HG03457 (cell line): ENCODE results near the gene PPP1R3F.
"Not testable (repeated sequence)": the region's sequence is repeated elsewhere in the genome, so short reads cannot be mapped to it uniquely, and the experiment has no call there.

Experiments used
- ATAC-seq: cut with Tn5 transposase; IDR thresholded peaks from one replicate; pipeline ENCODE4 v1.9.1; 2021; ENCODE audit warnings: moderate number of reproducible peaks; ENCODE audit not compliant: unreplicated experiment

Gene PPP1R3F

DNA sequence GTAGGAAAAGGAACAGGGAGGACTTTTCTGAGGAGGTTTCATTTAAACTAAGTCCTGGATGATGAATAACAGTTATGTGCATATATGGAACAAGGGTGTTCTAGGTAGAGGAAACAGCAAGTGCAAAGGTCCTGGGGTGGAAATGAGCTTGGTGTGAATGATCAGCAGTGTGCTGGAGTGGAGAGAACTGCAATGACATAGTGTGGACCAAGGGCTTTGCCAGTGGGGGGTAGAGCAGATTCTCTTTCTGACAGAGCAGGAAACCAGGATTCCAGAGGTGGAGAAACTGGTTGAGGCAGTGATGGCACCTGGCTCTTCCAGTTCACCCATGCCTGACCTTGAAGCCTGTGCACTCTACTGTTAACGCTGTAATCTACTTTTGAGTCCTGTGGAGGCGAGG lies 1.7 kb downstream of the PPP1R3F start:
- ATAC-seq: no peak

DNA sequence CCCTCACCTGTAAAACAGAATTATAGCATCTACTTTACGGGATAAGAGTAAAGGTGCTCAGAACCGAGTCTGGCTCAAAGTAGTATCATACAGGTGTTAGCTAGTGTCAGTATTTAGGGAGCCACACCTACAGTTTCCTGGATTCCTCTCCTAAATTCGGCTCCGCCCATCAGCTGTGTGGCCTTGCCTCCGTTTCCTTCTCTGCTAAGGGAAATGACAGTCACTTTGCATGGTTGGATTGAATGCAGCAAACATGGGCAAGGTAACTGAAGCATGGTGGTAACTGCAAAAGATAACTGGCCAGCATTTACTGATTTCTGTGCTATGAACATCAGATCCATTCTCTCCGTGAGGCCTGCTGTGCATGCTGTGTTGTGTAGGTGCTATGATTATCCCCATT lies 2.8 kb downstream of the PPP1R3F start:
- no peak for ATAC-seq

DNA sequence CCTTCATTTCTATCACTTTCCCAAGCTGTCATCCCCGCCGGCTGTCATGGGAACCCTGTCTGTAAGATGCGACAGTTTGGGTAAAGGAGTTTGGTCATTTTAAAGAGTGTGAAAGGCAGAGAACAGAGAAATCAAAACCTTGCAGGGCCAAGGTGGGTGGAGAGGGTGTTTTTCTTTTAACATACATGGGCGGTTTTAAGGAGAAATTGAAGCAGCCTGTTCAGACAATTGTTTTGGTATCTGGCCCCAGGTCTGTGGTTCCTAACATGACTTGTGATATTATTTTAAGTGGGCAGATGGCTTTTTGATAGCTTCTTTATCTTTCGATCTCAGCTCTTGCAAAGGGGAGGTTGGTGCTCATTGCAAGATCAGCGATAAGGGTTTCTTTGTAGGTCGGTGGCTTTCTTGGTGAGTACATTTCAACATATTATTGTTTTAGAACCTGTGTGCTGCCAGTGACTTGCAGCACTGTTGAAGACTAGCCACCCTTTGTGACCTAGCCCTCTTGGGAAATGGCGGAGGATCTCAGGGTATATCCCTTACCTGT lies 3.7 kb downstream of the PPP1R3F start:
- ATAC-seq: no peak

DNA sequence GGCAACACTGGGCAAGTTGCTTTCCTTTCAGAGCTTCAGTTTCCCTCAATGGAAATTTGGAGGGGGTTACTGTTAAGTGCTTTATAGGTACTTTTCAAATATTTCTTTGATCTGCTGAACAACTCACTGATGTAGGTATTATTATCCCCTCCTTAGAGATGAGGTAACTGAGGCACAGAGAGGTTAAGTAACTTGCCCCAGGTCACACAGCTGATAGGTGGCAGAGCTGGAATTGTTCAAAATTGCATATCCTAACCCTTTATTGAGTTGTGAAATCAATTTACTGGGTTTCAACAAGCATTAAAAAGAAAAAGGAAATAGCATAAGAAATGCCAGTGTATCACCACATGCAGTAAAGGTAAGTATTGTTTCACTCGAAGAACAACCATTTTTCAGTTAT lies 6.6 kb downstream of the PPP1R3F start:
- ATAC-seq: no peak

DNA sequence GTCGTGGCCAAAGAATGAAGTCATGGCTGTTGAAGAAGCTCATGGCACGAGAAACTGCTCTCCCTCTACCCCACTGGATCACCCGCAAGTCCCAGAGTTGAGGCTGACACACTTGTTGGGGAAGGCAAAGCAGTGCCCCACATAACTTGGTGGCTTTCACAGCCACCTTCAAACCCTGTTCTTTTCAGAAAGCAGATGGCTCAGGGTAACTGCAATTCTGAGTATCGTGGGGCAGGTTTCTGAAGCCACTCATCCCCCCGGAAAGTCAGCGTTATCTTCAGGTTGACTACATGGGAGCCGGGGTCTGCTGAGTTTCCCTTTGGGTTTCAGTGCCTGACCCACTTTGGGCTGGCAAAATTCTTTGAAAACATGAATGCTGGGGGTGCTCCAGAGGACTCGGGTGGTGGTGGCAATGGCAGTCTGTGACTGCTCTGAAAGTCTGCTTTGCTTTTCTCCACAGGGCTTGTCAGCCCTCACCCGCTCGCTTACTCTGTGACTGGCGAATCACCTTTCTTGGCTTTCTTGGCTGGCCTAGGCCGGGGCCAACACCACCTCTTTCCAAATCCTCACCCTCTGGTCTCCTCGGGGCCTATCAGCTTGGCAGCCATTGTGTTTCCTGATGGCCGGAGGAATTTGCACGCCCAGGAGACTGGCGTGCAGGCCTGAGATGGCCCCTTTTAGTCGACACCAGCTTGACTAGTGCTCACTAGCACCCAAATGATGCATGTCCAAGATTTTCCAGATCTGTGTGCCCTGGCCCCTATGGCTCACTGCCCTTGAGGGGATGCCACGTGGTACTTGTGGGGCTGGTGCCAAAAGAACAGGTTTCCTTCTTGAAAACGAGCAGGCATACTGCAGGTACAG lies 7.3 kb downstream of the PPP1R3F start:
- ATAC-seq: no peak

DNA sequence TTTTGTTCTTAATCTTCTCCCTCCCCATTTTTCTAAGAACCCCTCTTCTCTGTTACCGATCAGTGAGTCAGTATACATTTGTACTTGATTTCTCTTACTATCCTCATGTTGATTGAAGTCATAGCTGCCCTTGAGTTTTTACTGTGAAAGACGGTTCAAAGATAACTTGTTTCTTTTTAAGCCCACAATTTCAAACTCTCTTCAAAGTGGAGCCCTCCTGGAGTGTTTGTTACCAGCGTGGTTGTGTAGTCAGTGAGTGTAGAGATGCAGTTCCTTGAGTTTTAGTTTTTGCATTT lies 7.9 kb downstream of the PPP1R3F start:
- ATAC-seq: no peak

DNA sequence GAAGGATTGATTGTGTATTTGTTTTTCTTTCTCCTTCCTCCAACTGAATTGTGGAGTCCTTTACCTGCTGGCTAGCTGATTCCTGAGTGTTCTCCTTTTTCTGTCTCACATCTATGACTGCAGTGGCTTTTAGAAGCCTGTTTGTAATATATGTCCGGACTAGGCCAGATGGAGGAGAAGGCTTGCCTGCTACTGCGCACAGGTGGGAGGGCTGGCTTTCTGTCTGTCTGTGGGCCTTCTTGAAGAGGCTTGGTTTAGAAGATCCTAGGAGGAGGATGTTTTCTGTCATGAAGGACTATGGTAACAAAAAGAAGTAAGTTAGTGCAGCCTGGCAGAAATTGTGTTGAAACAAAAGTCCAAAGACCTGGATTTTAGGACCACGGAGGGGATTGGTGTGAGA lies 8.5 kb downstream of the PPP1R3F start:
- ATAC-seq: no peak

DNA sequence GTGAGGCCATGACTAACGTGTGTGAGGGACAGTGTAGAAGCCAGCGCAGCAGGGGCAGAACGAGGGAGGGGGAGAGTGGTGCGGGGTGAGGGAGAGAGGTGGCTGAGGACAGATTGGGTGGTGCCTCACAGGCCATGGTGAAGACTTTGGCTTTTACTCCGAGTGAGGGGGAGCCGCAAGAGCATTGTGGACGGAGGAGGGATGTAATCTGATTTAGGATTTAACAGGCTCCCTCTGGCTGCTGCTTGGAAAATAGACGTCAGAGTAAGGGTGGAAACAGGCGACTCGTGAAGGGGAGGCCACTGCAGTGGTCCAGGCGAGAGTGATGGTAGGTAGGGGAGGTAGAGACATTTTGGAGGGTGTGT lies 13.0 kb downstream of the PPP1R3F start:
- no peak for ATAC-seq

DNA sequence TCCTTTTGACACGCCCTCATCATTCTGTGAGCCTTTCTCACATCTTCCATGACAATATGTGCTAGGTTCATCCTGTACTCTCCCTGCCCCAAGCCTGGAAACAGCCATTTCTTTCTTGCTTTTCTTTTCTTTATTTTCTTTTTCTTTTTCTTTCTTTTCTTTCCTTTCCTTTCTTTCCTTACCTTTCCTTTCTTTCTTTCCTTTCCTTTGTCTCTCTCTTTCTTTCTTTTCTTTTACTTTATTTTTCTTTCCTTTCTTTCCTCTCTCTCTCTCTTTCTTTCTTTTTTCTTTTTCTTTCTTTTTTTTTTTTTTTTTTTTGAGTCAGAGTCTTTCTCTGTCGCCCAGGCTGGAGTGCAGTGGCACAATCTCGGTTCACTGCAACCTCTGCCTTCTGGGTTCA lies 14.6 kb downstream of the PPP1R3F start:
- ATAC-seq: no peak

DNA sequence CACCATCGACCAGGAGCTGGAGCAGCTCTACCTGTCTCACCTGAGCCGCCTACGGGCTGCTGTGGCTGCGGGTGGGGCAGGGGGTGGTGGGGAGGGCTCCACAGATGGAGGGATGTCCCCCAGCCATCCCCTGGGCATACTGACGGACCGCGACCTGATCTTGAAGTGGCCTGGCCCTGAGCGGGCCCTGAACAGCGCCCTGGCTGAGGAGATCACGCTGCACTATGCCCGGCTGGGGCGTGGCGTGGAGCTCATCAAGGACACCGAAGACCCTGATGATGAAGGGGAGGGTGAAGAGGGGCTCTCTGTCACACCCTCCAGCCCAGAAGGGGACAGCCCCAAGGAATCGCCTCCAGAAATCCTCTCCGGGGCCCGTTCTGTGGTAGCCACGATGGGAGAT lies 16.5 kb downstream of the PPP1R3F start:
- no peak for ATAC-seq

DNA sequence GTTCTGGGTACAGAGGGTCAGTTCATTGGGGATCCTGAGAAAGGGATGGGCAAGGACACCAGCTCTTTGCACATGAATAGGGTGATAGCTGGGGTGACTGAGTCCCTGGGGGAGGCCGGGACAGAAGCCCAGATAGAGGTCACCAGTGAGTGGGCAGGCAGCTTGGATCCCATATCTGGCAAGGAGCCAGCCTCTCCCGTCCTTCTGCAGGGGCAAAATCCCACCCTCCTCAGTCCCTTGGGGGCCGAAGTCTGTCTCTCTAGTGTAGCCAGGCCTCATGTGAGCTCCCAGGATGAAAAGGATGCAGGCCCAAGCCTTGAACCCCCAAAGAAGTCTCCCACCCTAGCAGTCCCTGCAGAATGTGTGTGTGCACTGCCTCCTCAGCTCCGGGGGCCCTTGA lies 17.0 kb downstream of the PPP1R3F start:
- ATAC-seq: no peak

DNA sequence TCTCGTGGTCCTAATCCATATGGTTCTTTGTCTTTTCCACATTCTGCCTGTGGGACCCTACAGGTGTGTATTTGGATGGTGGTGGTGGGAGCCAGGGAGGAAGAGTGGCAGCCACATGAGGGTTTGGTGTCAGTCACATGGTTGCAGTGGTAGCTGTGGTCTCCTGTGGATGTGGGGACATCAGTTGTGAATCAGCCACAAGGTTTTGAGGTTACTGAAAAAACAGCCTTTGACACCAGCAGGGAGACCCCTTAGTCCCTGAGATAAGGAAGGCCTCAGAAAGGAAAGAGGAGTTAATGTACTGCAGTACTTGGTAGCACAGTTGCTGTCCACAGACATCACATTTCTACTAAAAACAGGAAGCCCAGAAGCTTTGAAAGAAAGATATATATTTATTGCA lies 18.1 kb downstream of the PPP1R3F start:
- ATAC-seq: no peak

DNA sequence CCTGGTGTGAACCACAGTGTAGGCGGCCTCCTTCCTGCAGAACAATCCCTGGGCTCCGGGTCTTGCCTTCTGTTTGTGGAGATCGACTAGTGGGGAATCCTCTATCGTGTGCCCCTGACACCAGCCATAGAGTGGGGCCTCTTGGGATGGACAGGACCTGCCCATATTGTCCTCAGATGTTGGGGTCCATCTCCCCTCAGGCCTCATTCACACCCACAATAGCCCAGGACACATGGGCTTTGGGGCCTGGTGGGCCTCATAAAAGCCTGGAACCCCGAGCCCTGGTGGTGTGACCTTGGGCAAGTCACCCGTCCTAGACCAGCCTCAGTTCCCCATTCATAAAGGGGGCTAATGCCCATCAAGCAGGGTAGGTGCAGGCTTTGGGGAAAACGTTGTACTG lies 20.6 kb downstream of the PPP1R3F start:
- no peak for ATAC-seq

DNA sequence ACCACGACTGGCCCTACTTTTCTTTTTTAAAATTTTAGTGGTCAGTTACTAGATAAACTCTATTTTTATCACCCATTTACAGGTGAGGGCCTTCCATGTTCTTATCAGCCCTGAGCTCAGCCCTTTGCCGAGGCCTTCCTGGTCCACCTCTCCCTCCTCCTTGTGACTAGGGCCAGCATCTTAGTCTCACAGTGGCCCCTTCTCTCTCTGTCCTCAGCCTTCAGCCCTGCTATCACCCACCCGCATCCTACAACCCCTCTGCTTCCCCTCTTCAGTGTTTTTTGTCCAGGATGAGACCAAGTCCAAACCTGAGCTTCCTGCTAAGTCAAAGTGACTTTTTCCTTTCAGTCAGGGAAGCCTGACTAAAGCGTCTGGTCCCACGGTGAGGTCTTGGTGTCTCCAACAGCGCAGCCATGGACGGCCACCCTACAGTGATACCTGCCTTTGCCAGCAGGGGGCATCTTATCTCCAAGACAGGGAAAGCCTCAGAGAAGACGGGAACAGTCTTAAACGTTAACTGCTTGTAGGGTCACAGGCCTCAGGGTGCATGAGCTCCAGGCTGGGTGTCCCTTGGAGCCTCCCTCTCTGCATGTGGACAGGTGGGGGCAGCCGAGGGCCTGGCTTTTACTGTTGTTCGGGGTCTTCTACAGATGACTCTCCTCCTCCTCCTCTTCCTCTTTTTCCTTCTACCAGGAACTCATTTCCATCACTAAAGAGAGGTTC lies 22.2 kb downstream of the PPP1R3F start:
- ATAC-seq: no peak

DNA sequence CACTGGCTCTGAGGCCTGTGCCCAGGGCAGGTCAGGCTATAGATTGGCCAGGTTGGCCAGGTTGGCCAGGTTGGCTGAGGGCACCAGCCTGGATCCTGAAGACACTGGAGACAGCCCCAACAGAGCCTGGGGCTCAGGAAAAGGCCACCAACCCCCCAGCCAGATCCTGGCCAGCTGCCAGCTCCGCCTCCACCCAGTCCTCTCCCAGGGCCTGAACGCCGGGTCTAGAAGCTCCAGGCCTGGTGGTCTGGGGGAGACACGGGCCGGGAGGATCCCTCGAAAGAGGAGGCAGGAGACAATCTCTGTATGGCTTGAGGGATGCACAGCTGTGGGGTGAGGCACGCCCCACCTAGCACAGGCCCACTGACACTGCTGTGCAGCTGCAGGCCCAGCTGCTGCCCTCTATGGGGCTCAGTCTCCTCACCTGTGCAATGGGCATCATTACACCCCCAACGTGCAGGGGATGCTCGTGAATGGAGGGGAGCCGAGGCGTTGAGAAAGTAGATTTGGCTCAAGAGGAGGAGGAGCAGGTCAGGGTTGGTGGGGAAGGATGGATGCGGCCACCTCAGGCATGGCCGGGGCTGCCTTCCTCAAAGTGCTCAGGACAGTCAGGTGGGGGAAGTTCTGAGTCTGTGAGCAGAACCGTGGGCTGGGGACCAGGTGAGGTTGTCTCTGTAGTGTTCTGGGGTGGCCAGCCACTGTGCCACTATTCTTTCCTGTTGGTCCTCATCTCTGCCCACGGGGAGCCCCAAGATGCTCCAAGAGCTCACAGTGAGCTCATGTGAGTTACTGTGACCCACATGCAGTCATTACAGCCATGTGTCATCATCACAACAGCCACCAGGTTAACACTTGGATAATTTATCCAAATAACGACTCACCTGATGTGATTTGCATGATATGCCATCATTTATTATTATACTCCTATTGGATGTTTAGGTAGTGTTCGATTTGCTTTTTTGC lies 23.1 kb downstream of the PPP1R3F start:
- no peak for ATAC-seq

DNA sequence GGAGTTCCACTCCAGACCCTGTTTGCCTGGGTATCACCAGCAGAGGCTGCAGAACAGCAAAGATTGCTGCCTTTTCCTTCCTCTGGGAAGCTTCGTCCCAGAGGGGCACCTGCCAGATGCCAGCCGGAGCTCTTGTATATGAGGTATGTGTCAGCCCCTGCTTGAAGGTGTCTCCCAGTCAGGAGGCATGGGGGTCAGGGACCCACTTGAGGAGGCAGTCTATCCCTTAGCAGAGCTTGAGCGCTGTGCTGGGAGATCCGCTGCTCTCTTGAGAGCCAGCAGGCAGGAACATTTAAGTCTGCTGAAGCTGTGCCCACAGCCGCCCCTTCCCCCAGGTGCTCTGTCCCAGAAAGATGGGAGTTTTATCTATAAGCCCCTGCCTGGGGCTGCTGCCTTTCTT lies 29.7 kb downstream of the PPP1R3F start:
- not testable (repeated sequence) for ATAC-seq

DNA sequence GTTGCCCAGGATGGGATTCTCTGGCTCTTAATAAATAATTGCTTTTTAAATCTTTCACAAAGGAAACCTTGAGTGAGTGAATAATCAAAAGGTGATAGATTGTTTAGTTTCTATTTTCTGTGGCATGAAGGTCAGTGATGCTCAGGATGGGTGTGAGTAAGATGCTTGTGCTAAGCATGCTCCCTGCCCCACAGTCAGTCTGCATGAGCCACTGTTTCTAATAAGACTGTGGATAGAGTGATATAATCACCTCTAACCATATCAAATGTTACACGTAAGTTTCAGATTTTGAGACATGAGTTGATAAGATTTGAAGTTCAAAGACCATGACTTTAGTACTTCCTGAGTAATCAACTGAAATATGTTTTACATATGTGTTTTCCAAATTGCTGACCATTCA lies 31.1 kb downstream of the PPP1R3F start:
- no peak for ATAC-seq

DNA sequence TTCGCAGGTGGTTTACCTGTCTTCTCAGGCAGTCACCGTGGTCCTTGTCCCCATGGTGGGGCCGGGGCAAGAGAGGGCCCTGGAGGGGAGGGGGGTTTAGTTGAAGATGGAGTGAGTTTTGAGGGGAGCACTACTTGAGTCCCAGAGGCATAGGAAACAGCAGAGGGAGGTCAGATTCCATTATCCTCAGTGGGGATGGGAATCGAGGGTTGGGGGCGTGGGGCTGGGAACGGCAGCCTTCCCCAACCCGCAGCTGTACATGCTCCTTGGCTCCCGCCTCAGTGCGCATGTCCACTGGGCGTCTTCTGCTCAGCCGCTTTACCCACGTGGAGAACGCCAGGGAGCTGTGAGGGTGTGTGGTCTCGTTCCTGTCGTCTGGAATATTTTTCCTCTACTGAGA lies 33.8 kb downstream of the PPP1R3F start, which contains the start of gene GAGE10:
Gene GAGE10 (plus strand): TSS at position 301 of the 400 bp plus-strand sequence. CDS start 1,214 bp downstream, outside the sequence.
- ATAC-seq: no peak

DNA sequence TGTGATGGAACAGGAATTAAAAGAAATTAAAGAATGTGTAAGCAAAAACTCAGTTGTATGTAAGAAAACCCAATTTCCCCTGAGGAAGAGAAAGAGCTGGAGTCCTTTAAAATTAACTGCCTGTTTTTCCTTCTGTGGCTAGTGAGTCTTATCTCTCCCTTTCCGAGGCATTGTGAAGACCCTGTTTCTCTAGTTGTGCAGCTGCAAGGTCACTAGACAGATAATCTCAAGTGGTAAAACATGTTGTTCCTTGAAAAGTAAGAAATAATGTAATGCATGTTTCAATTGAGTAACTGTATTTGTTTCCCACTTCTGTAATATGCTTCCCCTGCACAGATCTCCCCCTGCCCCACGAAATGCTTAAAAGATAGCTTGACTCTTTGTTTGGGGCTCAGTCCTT lies 38.2 kb downstream of the PPP1R3F start:
- not testable (repeated sequence) for ATAC-seq

DNA sequence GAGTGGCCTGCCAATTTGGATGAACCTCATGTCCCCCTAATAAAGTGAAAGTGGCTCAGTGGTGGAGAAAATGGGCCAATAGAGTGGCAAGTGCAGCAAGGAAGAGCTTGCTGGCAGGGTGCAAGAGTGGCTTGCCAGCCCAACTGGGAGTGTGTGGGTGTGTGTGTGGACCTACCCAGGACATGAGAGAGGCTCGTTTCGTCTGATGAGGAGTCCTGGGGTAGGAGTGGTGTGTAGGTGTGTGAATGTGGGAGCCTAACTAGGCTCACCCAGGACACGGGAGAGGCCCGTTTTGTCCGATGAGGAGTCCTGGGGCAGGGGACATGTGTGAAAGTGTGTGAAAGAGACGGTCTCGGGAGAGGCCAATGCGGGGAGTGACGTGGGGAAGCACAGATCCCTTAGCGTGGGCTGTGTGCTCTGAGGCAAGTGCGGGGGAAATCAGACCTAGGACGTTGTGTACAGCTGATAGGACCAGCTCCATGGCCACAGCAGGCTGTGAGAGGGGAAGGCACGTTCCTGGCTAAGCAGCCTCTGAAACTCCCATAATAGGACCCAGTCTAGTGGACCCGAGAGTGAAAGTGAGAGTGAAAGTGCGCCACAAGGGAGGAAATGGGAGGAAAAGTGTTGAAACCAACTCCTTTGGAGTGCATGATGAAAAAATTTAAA lies 39.1 kb downstream of the PPP1R3F start:
- ATAC-seq: no peak
